Muscle layer of colon (tissue), 2 donors: ENCODE results near the gene CDH9.

ENCODE experiments used
- H3K27ac ChIP-seq: one replicate; pipeline ENCODE4 v1.7.0; 2013; ENCODE audit warnings: low read depth, mild to moderate bottlenecking, low read length, moderate library complexity
- H3K27me3 ChIP-seq, 2 donors: one replicate each; pipeline ENCODE4 v1.7.0; 2013; ENCODE audit warnings: low read length in 2 of 2, mild to moderate bottlenecking in 2 of 2; ENCODE audit not compliant: insufficient read depth in 2 of 2, control insufficient read depth in 1 of 2
- H3K36me3 ChIP-seq: one replicate; pipeline ENCODE4 v1.7.0; 2013; ENCODE audit warnings: mild to moderate bottlenecking, low read length; ENCODE audit not compliant: insufficient read depth
- H3K4me1 ChIP-seq: one replicate; pipeline ENCODE4 v1.7.0; 2013; ENCODE audit warnings: mild to moderate bottlenecking, low read length; ENCODE audit not compliant: insufficient read depth
- H3K4me3 ChIP-seq, 2 donors: one replicate each; pipeline ENCODE4 v1.7.0; 2013; ENCODE audit warnings: low read length in 2 of 2, low read depth in 1 of 2, mild to moderate bottlenecking in 1 of 2, moderate library complexity in 1 of 2
- H3K9ac ChIP-seq: one replicate; pipeline ENCODE4 v1.7.0; 2013; ENCODE audit warnings: low read length
- H3K9me3 ChIP-seq: one replicate; pipeline ENCODE4 v1.7.0; 2013; ENCODE audit warnings: mild to moderate bottlenecking, low read length
- donor health status: abdominal sarcoma.
- donor health status: Adenocarcinoma of cecum.

Gene CDH9

DNA sequence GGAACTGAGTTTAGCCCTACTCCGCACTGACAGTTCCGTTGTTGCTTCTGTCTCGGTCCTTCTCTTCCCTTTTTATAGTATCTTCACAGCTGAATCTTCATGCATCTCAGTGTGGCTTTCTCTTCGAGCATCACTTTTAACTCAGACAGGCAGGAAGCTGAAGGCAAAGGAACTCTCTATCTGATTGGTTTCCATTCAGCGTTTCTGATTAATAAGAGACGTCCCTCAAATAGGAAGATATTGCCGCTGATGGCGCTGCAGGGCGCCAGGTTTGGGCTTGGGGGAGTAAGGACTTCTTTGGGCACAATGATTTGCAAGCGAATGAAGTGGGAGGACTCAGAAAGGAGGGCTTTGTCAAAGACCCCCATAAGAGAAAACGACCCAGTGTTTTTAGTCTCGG lies at the start of gene CDH9:
CDH9 (minus strand) TSS at position 111 of the 400 bp plus-strand sequence. CDS start 50,253 bp downstream, outside the sequence.
- no peaks in the 10 kb centered on the region for H3K9me3 ChIP-seq
- H3K4me1 ChIP-seq: no peaks in the 10 kb centered on the region
- no peak within 1 kb of the TSS for H3K9ac ChIP-seq
- no peak within 1 kb of the TSS for H3K27ac ChIP-seq
- no peaks in the 10 kb centered on the region for H3K27me3 ChIP-seq
- H3K36me3 ChIP-seq: no peaks in the 10 kb centered on the region
- no peak within 1 kb of the TSS for H3K4me3 ChIP-seq

DNA sequence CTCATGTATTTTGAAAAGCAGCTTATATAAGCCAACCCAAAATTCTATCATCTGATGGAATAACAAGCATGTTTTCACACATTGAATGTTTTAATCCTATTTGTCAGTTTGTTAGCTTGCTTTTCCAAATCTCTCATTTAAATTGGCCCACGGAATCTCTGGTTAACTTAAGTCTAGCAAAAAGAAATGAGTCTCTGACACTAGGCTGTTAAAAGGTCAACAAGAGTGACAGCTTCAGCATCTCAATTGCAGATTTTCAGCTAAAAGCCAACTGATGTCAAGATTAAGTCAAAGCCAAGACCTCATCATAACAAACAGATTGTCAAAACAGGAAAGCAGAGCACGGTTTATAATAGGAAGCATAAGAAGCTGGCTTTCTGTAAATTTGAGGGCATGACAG lies 49.4 kb upstream of the CDH9 start:
- Histone ChIP-seq H3K27ac (no peak overlapping the region), H3K4me1 (no peaks in the 10 kb centered on the region), H3K9me3 (no peaks in the 10 kb centered on the region), H3K36me3 (no peaks in the 10 kb centered on the region), H3K27me3 (no peaks in the 10 kb centered on the region), H3K4me3 (no peak overlapping the region), H3K9ac (no peak overlapping the region)

DNA sequence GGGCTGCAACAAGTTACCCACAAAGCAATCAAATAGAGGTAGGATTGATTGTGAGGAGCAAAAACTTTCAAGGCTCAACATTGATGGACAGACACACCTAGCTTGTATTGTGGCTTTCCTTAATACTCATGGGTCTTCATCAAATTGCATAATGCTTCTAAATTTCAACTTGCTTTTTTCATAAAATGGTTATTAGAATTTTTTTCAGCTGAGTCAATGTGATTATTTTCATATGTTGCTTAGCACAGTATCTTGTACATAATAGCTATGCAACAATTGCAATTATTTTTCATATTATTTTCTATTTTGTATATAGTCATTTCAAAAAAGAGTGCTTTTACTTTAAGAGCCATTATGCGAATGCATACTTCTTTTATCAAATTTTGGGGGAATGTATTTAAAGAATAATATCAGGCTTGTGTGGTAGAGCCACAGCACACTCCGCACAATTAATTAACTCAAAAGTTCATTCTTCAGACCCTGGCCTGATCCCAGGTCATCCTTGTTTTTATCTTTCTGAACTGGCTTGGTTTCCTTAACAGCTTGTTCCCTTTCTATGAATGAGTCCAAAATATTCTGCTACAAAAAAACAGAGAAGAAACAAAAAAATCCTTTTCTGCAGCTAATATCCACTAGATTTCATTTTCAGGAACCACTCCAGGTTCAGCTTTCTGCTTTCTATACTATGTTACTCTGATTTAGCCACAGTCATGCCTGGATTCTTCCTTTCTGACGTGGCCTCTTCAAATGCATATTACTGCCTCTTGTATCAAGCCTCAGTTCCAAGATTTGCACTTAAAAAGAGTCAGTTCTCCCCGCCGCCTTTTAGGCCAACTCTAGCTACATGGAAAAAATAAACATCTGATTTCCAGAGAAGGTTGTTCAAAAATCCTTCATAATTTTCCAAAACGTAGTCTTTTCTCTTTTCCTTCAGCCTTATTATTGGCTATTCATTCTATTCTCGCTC lies 45.3 kb upstream of the CDH9 start:
- Histone ChIP-seq H3K4me1 (no peaks in the 10 kb centered on the region), H3K27me3 (no peaks in the 10 kb centered on the region), H3K9ac (no peak overlapping the region), H3K36me3 (no peaks in the 10 kb centered on the region), H3K27ac (no peak overlapping the region), H3K4me3 (no peak overlapping the region), H3K9me3 (no peaks in the 10 kb centered on the region)

GRCh38 chr5:27080147-27080546 lies 41.8 kb upstream of the CDH9 start:
- Histone ChIP-seq H3K4me1 (no peaks in the 10 kb centered on the region), H3K36me3 (no peaks in the 10 kb centered on the region), H3K9me3 (no peaks in the 10 kb centered on the region), H3K4me3 (no peak overlapping the region), H3K9ac (no peak overlapping the region), H3K27ac (no peak overlapping the region), H3K27me3 (no peaks in the 10 kb centered on the region)

DNA sequence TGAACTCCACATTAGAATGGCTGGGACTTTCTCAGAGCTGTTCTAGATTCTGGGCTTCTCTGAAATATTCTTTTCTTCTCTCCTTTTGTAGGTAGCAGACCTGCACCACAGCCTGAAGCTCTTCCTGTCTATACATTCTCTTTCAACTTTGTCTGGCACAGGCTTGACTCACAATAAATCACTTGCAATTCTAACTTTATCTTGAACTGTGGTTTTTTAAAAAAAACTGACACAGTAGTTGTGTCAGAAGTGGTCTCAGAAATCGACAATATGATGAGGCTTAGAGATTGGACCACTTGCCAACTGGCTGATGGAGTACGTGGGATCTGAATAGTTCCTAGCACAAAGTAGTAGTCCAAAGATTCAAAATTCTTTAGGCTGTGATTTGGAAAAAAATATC lies 24.1 kb upstream of the CDH9 start:
- Histone ChIP-seq H3K4me3 (no peak overlapping the region), H3K9ac (no peak overlapping the region), H3K36me3 (no peaks in the 10 kb centered on the region), H3K4me1 (no peaks in the 10 kb centered on the region), H3K27me3 (no peaks in the 10 kb centered on the region), H3K9me3 (no peaks in the 10 kb centered on the region), H3K27ac (no peak overlapping the region)

GRCh38 chr5:27048510-27048909 lies 10.1 kb upstream of the CDH9 start:
- no peak overlapping the region for H3K9ac ChIP-seq
- no peak overlapping the region for H3K4me3 ChIP-seq
- H3K27me3 ChIP-seq: no peaks in the 10 kb centered on the region
- no peak overlapping the region for H3K27ac ChIP-seq
- H3K4me1 ChIP-seq: no peaks in the 10 kb centered on the region
- H3K9me3 ChIP-seq: no peaks in the 10 kb centered on the region
- no peaks in the 10 kb centered on the region for H3K36me3 ChIP-seq

DNA sequence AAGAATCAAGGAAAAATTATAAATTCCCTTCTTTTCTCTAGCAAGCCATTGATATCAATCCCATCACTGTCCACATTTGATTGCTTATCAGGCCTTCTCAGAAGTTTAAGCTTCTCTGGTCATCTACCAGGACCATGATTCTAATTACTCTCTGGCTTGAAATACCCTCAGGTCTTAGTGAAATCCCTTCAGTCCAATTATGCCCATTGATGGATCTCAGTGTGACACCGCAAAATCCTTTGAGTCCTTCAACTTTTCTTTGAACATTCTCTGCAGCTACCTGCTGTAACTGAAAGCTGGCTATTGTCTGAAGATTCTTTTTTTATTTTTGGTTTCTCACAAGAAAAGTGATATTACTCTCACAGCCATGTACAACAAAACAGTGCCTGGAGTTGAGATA lies 3.0 kb upstream of the CDH9 start:
- H3K4me1 ChIP-seq: no peaks in the 10 kb centered on the region

DNA sequence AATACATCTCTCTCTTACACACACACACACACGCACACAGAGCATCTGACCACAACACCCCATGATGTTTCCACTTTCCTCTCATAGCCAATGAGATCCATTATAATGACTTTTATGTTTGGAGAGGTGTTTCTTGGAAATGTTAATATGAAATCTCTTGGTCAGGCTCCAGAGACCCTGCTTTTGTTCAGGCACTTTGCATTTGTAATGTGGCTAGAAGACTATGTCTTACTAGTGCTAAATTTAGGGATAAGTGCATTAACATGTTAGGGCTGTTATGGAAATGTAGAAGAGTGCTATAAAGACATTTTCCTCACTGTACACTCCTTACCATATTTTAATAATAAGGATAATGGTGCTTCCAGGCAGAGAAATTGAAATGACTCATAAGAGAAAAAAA lies 3.8 kb downstream of the CDH9 start:
- Histone ChIP-seq H3K9me3 (no peaks in the 10 kb centered on the region), H3K4me1 (no peaks in the 10 kb centered on the region), H3K36me3 (no peaks in the 10 kb centered on the region), H3K27ac (no peak overlapping the region), H3K9ac (no peak overlapping the region), H3K4me3 (no peak overlapping the region), H3K27me3 (no peaks in the 10 kb centered on the region)

More for the DNA sequence above, 3.0 kb upstream of the CDH9 start:
- Histone ChIP-seq H3K4me3 (no peak overlapping the region), H3K27me3 (no peaks in the 10 kb centered on the region), H3K9me3 (no peaks in the 10 kb centered on the region), H3K9ac (no peak overlapping the region), H3K27ac (no peak overlapping the region), H3K36me3 (no peaks in the 10 kb centered on the region)

DNA sequence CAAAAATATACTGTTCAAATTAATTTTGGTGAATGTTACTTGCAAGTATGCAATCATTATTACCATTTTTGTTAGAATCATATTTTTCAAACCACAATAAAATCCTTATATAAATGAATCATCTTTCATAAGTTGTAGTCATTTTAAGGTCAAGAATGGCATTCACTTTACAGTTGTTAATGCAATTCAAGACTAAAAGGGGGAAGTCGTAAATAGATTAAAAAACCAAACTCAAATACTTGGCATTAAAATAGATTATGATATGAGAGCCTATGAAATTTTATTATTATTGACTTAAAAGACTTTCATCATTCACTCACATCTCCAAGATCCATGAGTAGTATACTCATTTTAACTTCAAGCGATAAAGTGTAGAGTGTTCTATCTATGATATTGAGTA lies 11.6 kb downstream of the CDH9 start:
- H3K9me3 ChIP-seq: no peaks in the 10 kb centered on the region
- no peaks in the 10 kb centered on the region for H3K4me1 ChIP-seq
- no peak overlapping the region for H3K9ac ChIP-seq
- H3K27me3 ChIP-seq: no peaks in the 10 kb centered on the region
- H3K27ac ChIP-seq: no peak overlapping the region
- no peaks in the 10 kb centered on the region for H3K36me3 ChIP-seq
- H3K4me3 ChIP-seq: no peak overlapping the region

GRCh38 chr5:27026063-27026462 lies 12.3 kb downstream of the CDH9 start:
- no peak overlapping the region for H3K4me3 ChIP-seq
- no peak overlapping the region for H3K27ac ChIP-seq
- no peaks in the 10 kb centered on the region for H3K27me3 ChIP-seq
- no peaks in the 10 kb centered on the region for H3K36me3 ChIP-seq
- H3K9me3 ChIP-seq: no peaks in the 10 kb centered on the region
- no peaks in the 10 kb centered on the region for H3K4me1 ChIP-seq
- no peak overlapping the region for H3K9ac ChIP-seq

DNA sequence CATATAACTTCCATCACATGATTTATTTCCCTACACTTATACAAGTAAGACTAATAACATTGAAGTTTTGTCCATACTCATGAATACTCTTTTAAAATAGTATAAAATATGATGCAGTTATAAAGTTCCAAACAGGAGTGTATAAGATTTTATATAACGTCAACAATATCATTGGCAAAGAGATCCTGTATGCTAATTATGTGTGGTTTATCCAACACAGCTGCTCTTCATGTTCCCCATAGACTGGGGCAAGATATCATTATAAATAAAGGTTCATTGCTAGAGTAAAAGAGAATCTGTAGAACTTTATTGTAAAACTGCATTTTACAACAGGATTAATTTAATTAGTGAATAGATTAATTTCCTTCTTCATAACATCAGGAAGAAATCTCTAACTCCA lies 16.9 kb downstream of the CDH9 start:
- H3K4me1 ChIP-seq: no peaks in the 10 kb centered on the region
- no peak overlapping the region for H3K9ac ChIP-seq
- no peaks in the 10 kb centered on the region for H3K9me3 ChIP-seq
- no peak overlapping the region for H3K27ac ChIP-seq
- H3K27me3 ChIP-seq: no peaks in the 10 kb centered on the region
- H3K4me3 ChIP-seq: no peak overlapping the region
- no peaks in the 10 kb centered on the region for H3K36me3 ChIP-seq

- no peaks in the 10 kb centered on the region for H3K36me3 ChIP-seq
- no peaks in the 10 kb centered on the region for H3K4me1 ChIP-seq
- H3K9me3 ChIP-seq: no peaks in the 10 kb centered on the region
- no peaks in the 10 kb centered on the region for H3K27me3 ChIP-seq
- H3K9ac ChIP-seq: no peak overlapping the region
- no peak overlapping the region for H3K27ac ChIP-seq
- no peak overlapping the region for H3K4me3 ChIP-seq
Measured at GRCh38 chr5:27020973-27021372, 17.4 kb downstream of the CDH9 start.
